GM21825 (cell line): ENCODE data around the gene SLC7A8.

Experiments
- ATAC-seq: cut with Tn5 transposase; IDR thresholded peaks from one replicate; pipeline ENCODE4 v1.9.1; 2021; ENCODE audit warnings: mild to moderate bottlenecking, moderate library complexity; ENCODE audit not compliant: unreplicated experiment

SLC7A8 gene

DNA sequence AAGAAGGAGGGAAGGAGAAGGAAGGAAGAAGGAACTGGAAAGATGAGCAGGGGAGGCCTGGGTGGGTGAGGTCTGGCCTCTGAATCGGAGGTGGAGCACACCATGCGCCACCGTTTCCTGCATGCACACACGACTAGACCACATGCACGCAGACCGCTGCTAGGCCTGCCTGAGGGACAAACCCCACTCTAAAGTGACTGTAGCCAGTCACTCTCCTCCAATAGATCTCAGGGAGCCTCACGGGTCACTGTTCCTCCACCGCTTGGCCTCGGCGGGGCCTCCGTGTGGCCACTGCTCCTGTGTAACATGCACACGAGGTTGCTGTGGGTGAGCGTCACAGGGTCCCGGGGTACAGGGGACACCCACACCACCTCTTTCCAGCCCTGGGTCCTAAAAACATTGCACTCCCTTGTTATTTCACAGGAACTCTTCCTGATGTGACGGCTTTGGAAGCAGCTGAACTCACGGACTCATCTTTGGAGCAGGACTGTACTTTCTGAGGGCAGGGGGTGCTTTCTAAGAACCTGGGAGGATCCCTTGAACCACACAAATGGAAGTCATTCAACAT, 46.8 kb downstream of the SLC7A8 start:
- no peak for ATAC-seq

DNA sequence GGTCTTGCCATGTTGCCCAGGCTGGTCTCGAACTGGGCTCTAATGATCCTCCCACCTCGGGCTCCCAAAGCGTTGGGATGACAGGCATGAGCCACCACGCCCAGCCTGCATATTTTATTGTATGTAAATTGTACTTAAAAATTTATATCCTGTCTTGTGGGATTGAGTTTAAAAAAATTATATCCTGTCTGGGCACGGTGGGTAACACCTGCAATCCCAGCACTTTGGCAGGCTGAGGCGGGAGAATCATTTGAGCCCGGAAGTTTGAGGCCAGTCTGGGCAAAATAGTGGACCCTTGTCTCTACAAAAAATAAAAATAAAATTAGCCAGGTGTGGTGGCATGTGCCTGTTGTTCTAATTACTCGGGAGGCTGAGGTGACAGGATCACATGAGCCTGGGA, 50.5 kb downstream of the SLC7A8 start:
- no peak for ATAC-seq

DNA sequence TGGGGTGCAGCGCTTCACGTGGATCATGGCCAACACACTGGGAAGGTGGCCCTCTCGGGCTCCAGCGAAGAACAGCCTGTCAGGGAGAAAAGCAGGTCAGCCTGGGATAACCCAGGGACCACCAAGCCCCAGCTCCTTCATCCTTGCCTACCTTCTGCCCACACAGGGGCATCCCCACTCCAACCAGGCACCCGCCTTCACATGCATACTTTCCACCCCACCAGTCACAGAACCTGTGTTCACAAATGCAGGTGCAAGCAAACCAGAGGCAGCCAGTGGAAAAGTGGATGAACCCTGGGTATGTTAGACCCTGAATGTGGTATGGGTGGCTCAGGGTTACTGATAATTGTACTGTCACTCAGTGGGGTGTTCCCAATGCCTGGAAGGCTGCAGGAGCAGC, 52.0 kb downstream of the SLC7A8 start:
- no peak for ATAC-seq

DNA sequence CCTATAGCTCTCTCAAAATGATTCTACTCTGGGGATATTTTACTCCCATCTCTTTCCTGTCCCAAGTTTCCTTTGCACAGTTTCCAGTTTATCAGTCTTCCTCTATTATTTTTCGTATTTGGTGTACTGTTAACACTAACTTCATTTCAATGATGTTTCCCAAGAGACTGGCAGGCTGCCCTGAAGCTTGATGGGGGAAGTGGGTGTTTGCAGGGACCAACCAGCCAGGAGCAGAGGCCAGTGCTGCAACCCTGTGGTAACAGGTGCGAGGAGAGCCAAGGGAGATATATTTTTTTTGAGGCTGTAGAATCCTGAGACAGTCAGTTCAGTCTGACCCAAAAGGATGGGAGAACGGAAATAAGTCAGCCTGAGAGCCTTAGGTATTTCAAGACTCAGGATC, 52.6 kb downstream of the SLC7A8 start:
- no peak for ATAC-seq

DNA sequence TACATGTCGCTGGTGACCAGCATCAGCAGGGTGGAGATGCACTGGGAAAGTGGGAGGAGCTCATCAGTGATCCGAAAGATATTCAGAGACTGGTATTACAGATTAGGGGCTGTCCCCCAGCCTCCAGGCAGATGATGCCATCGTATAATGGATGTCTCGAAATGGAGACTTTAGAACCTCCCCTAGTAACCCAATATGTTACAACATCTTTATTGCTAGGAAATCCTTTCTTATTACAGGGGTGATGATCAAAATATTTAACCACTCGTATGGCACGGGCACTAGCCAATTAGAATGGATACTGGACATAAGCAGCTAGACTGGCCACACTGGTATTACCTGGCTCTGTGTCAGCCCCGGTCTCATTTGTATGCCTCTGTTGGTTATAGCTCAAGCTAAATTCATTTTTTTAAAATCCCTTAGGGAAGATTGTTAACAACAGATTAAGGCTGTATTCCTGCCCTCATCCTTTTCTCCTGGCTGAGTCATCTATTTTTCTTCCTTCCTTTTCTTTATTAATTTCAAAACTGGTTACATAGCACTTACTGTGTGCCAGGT, 53.6 kb downstream of the SLC7A8 start:
- no peak for ATAC-seq

DNA sequence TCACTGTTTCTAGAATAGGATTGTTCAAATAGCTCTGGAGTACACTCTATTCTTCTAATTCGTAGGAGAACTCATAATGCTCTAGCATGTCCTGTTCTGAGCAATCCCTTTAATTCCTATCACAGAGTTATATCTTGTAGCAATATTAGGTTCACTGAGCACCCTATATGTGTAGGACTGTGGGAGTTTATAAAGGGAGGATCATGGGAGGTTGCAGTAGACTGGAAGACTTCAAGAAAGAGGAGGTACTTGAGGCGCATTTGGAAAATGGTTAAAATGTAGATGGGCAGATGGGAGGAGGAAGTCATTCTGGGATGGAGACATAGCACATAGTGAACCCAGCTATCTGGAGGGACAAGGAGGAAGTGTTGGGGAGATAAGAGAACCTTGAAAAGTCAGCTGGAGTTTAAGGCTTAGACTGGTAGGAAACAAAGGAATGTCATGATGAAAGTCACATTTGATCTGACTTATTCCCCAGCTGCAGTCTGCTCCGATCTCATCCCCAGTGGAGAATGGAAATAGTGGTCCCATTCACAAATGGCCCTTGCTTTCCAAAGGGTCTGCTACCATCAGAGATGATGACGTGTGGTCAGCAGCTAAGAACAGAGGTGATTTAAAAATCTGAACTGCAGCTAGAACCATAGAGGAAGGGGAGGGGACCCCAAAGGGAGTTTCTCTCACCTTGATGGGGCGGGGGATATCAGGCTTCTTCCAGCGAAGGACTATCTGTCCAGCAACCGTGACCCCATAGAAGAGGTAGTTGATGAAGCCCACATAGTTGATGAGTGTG, 54.3 kb downstream of the SLC7A8 start:
- no peak for ATAC-seq

DNA sequence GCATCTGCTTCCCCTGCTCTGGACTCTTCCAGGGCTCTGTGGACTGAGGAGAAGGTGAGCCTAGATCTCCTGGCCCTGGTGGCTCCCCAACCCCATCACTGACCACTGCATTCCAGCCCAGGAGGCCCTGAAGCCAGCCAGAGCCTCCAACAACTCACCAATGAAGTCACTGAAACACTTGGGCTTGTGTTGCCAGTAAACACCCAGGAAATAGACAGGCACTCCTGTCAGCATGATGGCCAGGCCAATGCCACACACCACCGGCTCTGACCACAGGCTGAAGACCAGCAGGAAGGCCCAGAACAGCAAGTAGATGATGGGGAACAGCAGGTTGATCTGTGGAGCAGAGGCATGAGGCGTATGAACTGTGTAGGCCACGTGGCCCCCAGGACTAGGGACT, 55.6 kb downstream of the SLC7A8 start:
- no peak for ATAC-seq

DNA sequence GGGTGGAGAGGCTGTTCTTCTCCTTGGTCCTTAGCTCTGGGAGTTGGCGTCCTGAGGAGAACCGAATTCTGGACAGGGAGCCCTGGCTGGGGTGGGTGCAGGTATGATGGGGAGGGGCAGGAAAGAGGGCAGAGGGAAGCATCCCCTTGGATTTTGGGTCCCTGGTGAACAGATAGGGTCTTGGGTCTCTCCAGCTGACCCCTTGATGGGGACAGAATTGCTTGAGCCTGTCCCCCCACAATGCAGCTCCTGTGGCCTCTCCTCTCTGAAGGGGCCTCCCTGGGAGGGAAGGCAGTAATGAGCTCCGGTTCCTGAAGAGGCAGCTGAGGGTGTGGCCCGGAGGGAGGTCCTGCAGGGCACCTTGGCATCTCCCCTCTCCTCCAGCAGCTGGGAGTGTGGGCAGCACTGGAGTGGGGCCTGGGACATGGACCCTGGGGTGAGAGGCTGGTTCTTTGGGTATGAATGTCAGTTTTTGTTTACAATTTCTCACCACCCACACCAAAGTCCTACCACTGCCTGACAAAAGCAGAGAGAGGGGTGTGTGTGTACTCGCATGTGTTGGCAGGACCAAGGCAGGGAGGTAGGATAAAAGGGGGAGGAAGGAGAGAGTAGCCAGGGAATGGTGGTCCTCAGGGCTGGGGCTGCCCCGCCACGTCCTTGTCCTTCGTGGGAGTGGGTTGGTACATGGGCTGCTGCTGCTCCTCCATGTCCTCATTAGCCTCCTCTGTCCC, 56.7 kb downstream of the SLC7A8 start:
- ATAC-seq, result no peak

DNA sequence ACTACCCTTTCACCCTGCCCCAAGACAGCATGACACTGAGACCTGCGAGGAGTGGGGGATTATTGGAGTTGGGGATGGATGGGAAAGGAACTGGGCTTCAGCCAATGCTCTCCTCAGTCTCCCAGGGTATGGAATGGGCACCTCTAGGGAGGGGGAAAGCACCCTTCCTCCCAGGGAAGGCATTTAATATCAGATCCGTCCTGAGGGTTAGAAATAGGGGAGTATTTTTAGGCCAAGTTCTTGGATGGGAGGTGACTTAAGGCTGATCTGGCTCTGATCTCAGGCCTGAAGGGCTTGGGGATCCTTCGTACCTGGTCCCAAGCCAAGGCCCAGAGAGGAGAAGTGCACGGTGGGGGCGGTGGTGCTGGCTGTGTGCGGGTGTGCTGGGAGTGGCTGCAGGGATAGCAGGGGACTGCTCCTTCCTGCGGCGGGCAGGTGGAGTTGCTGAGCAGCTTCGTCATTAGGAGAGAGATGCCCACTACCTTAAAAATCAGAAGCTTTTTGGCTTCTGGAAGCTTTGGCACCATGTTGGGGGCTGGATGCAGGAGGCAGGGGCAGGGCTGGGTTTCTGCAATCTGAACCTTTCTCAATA, 57.4 kb downstream of the SLC7A8 start:
- no peak for ATAC-seq

DNA sequence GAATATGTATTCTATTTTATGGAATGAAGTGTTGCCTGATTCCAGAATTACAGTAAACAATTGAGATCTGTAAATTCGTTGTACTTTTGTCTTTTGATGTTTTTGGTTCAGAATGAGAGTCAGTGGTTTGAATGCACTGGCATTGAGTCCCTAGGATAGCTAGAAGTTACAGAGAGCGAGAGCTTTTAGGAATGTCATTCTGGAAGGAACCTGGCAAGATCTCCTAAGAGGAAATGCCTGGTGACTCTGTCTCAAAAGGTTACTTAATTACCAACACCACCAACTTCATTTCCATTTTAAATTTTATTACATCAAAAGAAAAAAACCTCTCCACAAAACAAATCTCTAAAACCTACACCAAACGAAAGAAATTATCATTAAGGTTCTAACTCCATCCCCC, 58.4 kb downstream of the SLC7A8 start:
- no peak for ATAC-seq

DNA sequence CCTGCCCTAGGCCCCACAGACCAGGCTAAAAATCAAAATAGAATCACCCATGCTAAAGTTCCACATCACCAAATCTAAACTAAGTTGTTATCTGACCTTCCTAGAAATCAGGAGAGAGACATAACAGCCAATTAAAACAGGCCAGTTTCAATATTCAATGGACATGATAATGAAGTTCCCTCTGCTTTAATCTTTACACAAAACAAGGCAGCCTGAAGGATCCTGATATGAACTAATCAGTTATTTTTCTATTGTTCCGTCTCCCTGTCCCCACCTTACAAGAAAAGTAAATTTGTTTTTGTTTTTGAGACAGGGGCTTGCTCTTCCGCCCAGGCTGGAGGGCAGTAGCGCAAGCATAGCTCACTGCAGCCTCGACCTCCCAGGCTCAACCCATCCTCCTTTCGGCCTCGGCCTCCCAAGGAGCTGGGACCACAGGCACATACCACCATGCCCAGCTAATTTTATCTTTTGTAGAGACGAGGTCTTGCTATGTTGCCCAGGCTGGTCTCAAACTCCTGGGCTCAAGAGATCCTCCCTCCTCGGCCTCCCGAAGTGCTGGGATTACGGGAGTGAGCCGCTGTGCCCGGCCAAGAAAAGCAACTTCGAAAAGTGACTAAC, 59.0 kb downstream of the SLC7A8 start:
- no peak for ATAC-seq

DNA sequence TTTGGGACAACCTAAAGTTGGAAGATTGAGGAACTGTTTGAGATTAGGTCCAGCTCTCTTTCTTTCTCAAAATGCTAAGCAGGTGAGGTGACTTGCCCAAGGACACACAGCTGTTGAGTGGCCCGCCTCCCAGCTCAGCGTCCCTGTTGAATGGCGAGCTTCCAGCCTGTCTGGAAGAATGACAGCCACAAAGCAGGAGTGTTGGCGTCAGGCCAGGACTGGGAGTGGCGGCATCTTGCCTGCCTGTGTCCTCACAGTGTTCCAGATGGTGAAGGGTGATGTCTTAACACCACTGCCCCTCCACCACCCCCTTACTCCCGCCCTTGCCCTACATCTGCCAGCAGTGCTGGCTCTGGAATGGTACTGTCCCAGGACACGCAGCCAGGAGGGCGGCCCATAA, 60.0 kb downstream of the SLC7A8 start:
- no peak for ATAC-seq

DNA sequence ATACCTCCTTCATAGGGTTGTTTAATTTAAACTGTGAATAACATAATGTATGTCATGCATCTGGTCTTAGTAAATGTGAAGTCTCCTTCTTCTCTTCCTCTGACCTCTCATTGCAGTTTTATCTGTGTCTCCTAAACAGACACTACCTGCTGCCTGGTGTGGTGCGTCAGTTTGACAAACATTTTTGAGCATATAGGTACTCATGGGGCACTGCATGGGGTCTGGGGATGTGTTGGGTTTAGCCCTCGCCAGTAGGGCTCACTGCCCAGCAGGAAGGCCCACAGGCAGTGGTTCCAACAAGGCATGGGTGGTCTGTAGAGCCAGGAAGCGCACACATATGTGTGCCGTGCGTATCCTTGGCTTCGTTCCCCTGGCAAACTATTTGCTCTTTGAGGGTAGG, 61.4 kb downstream of the SLC7A8 start:
- ATAC-seq, result no peak

DNA sequence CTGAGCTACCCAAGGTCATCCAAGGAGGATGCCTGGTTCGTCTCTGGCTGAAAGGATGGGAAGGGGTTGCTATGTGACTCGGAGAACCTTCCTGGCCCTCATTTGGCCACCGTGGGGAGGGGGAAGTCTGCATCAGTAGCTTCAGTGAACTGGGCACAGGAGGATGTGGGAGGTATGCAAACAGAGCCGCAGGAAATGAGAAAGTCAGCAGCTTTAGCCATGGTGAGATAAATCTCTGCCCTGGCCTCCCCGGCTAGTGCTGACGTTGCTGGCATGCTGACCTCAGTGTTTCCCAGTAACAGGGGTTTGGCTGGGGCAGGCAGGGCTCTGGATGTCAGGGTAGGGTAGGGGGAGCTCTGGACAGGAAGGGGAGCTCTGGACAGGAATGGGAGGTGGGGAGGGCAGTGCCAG, 62.1 kb downstream of the SLC7A8 start:
- no peak for ATAC-seq

DNA sequence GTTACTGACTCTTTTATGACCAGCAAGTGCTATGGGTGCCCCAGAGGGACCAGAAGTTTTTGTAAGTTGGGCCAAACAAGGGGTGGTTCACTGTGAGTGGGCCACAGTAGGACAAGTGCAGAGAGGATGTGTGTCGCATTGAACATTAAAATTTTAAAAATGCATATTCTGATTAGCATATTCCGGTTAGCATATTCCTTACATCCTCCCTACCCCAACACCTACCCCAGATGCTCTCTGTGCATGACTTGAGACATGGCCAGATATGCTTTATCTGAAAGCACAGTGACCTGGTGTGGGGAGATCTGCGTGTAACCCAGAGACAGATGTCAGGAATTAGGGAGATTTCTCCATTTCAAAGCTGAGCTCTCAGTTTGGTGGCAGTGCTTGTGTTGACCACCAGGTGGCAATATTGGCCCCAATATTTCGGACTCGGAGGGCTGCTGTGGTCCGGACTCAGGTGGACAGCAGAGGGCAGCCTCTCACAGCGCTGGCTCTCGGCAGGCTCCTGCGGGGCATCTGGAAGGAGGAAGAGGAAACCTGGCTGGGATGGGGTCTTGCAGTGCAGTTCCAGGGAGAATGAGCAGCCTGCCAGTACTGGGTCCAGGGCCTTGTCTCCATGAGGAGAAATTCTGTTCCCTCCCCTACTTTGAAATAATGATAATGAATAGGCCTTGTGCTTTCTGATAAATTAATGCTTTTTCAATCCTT, 62.8 kb downstream of the SLC7A8 start:
- ATAC-seq, result peak; percentile 72

DNA sequence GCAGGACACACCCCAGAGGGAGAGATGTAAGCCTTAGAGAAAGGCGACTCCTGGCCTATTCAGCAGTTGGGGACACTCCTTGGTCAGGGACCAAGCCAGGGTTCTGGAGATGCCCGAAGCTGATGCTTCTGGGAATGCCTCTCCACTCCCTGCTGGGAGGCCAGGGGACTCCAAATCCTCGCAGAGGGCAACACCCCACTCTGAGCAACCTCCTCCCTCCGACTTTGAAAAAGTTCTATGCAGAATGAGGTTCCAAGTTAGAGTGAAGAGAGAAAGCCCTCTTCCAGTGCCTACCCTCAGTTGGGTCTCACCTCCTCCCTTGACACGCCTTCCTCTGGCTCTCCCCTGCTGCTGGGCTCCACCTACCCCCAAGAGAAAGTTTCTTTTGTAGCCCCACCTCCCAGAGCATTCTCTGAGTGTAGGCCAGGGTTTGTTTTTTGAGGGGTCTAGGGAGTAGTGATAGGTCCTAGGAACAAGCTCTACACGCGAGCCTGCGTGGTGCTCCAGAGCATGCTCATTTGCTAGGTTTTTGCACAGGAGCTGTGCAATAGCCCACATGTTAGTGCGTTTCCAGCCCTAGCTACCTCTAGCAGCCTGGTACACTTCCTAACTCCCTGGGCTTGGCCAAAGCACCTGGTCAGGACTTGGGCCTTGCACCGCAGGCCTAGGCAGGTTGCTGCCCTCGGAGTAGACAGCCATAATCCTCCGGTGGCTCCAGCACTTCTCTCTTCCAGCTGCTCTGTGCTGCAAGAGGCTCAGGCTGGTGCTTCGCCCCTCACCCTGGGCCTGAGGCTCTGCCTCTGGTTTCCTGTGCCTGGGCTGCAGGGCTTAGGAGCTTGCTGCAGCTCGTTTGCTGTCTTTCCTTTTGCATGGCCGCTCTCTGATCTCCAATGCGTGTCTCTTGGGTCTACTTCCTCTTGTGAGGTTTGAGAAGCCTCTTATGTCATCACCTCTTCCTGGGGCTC, 63.8 kb downstream of the SLC7A8 start:
- ATAC-seq, result no peak

DNA sequence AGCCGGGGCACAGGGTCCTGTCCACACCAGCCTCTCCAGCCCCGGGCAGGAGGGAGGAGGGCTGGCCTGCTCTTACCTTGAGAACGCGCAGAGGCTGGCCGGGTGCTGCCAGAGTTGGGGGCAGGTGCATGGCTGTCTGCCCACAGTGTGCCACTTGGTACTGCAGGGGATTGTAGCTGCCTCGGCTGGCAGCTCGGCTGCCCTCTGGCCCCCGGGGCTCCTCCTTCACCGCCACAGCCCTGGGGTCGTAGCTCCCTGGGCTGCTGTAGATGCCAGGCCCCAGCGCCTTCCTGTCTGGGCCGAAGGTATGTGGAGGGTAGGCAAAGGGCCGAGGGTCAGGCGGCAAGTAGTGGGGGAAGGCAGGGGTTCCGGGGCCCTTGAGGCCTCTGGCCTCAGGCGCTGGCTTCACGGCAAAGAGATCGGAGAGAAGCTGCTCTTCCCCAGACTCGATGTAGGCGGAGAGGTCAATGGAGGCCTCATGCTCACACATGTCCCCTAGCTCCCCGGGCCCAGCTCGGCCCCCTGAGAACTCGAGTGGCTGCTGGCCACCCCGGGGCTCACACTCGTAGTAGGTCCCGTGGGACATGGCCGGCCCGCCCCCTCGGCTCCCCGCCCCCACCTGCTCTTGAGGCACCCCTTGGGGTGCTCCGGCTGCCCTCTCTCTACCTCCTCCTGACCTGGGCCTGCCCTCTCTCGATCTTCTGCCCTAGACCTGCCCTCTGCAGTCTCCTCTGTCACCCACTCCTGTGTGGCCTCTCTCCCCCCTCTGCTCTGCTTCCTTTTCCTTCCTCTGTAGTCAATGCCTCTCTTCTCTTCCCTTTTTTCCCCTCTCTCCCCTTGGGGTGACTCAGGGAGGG, 64.7 kb downstream of the SLC7A8 start, which contains the start of gene CEBPE:
TSS of gene CEBPE (minus strand) at position 750 of the 857 bp plus-strand sequence. CDS start at position 586, 164 bp downstream.
- no peak for ATAC-seq

DNA sequence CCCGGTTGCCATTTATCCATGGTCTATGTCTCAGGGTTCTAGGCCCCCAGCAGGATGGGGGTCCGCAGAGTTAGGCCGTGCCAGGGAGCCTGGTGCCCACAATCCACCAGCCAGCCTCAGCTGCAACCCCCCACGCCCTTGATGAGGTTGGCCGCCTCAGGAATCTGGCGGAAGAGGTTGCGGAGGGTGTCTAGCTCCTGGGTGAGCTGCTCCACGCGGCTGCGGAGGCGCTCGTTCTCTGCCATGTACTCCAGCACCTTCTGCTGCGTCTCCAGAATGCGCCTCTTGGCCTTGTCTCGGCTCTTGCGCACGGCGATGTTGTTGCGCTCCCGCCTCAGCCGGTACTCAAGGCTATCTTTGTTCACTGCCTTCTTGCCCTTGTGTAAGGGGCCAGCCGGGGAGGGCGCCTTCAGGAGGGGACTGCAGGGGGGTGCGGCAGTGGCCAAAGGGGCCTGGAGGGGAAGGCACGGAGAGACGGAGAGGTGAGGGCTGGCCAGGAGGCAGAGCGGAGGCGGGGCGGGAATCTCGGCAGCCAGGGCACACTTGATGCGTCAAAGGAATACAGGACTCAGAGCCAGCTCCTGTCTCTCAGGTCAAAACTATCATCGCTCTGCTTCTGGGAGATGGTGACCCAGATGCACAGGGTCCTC, 66.0 kb downstream of the SLC7A8 start:
- ATAC-seq, result no peak
